HL-60/S4 treated with retinoic acid at 250 ng/mL for 4 days and 3 days (cell line): ENCODE data around the gene SELENOS.

Experiments used
- in situ Hi-C: fragments of 300-500 bp; cut with MboI; formaldehyde crosslinking; loops from 2 replicates; pipeline ENCODE4 v1.7.0; 2022; ENCODE audit warnings: low sequenced_read_pairs

The SELENOS gene

DNA sequence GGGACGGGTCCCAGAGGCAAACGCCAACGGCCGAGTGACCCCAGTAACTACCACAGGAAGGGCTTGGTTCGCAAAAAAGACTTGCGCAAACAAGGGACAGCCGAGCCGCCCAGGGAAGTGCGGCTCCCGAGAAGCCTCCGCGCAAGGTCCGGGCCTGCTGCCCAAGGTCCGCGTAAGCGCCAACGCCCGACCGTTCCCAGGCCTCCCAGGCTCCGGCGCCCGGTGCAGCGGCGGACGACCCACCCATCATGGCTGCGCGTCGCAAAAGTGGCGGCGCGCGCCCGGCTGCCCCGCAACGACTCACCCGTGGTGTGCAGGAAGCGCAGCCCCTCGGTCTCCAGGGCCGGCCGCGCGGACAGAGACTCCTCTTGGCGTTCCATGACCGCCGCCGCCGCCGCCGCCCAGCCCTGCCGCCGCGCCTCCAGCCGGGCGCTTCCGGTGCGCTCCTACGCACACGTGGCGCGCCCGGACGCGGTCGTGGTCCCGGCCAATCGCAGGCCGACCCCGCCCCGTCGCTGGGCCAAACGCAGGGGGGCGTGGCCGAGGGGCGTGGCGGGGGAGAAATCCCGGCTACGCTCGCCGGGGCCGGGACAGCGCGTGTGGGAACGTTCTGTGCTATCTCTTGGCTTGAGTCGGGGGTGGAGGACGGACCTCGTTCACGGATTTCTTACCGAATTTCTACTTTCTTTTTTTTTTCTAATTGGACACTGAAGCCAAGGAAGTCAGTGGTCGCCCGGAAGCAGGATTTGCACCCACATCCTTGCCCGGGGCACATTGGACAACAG, at the start of gene SELENOS:
Gene SELENOS (minus strand): TSS at position 448 of the 785 bp plus-strand sequence. CDS start 68 bp downstream, at position 380.
- in situ Hi-C loops, result no loop called here

- in situ Hi-C loops, result no loop called here
Observed at GRCh38 chr15:101326462-101327146, 49.3 kb upstream of the SELENOS start.

DNA sequence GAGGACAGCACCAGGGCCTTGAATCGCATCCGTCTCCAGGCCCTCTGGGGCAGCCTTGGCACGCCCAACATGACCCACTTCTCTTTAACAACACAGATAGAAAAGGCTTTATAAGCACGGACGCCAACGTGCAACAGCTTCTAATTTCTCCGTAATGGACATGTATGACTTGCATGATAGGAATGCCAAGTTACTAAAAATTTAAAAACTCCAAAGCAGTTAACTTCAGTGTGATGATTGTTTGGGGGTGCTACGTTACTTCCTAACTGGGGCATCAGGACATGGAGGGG, 48.7 kb upstream of the SELENOS start:
- in situ Hi-C loops, result no loop called here

- in situ Hi-C loops, result no loop called here
Observed at GRCh38 chr15:101325263-101326025, 48.2 kb upstream of the SELENOS start.

- in situ Hi-C loops, result no loop called here
Observed at GRCh38 chr15:101324524-101325177, 47.4 kb upstream of the SELENOS start.

DNA sequence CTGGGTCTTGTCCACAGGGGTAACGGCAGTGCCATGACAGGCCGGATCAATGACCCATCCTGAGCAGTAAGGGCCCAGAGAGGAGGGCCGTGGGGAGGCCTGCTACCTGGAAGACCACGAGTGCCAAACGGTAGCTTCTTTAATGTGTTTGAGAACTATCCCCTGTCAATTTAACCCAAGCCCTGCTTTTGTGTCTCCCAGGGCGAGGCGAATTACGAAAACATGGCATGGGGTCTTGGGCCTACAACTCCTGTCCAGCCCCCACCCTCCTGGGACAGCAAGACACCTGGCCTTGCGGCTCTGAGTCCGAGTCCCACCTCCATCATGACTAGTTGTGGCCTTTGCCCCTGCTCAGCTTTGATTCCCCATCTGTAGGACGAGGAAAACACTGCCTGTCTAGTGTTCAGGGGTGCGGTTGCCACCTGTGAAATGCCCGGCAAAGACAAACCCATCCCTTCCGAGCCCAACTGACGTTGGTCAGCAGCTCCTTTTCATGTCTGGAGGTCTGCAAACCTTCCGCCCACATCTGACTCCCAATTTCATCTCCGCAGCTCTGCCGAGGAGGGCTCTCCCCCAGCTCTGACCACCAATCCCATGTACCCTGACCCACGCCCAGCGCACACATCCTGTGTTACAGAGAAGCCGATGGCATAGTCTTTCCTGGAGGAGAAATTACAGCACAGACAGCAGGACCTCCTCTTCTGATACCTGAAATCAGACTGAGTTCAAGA, 46.7 kb upstream of the SELENOS start:
- in situ Hi-C loops, result no loop called here

DNA sequence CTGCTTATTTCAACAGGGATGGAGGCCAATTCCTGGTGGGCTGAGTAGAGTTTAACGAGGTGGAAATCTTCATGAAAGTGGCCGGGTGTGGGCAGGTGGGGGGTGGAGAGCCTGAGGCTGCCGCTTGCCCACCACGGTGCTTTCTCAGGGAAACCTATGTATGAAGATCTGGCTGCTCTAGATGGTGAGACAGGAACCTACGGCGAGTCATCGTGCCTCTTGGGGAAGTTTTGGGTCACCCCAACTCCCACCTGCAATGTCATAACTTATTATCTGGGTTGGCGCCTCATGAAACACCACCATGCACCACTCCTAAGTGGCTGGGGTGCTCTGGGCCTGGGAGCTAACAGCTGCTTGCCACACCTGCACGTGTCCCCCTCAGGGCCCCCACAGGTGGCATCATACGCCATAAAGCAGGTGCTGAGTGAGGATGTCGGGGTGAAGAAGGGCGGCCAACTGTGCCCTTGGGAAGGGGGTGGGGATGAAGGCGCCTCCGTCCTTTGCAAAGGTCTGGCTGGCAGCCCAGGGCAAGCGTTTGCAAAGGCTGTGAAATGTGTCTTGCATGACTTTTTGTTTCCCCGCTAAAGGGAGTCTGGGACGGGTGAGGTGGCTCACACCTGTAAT, 45.7 kb upstream of the SELENOS start:
- in situ Hi-C loops, result no loop called here

DNA sequence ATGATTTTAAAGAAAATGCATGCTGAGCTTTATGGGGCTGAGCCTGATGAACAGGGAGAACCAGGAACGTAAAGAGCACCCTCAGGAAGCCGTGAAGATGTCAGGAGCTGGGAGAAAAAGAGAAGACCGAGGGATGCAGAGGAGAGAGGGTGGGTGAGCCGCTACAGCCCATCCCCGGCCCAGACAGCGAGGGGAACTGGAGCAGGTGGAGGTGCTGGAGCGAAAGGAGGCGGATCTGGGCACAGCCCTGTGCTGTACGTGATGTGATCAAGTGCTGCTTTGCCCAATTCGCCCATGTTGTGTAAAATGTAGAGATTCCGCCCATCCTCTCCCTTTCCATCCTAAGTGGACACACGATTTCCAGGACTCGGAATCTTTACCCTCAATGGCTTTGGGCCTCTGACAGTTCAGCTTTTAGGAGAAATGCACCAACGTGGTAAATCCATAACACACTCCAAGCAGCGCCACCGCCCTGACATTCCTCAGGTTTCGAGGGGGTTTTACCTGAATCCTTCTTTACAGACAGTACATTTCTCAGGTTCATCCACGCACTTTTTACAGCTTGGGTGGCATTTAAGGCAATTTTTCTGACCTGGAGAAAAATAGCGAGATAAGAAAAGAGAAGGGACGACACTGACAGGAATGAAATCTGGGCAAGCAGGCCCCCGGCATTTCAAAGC, 44.9 kb upstream of the SELENOS start:
- in situ Hi-C loops, result no loop called here

DNA sequence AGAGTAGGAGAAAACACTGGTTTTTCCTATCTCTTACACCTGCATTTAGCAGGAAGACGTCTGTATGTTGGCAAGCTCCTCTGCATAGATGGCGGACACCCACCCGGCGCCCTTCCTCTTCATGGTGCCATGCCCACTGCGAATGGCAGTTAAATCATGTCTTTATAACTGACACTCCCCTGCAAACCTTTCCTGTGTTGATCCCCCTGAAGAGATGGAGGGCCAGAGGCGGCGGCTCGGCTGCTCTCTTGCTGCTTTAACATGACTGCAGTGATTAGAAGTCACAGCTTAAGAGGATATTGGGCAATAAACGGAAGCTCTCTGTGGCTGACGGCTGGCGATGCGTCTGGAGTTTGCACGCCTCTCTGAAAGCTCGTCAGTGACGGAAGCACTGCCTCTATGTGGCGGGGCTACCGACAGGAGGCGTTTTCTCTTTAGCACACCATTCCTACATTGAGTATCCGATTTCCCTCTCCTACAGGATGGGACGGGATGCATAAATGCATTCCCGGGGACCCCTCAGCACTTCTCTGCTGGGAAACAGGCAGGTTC, 43.3 kb upstream of the SELENOS start:
- in situ Hi-C loops, result no loop called here

DNA sequence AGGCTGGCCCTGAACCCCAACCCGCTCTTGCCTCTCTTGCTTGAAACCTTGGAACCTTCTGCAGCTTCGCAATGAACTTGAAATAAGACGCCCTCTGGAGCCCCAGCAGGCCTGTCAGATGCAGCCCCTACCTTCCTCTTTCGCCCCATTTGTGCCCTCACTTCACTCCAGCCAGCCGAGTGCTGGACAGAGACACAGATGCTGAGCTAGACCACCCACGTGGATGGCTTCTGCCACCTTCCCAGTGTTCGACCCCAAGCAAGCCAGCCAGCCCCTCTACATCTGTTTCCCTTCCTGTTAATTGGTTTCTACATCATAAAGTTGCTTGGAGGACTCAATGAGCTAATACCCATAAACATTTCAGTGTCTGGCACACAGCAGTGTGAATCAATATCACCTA, 41.6 kb upstream of the SELENOS start:
- in situ Hi-C loops, result no loop called here

DNA sequence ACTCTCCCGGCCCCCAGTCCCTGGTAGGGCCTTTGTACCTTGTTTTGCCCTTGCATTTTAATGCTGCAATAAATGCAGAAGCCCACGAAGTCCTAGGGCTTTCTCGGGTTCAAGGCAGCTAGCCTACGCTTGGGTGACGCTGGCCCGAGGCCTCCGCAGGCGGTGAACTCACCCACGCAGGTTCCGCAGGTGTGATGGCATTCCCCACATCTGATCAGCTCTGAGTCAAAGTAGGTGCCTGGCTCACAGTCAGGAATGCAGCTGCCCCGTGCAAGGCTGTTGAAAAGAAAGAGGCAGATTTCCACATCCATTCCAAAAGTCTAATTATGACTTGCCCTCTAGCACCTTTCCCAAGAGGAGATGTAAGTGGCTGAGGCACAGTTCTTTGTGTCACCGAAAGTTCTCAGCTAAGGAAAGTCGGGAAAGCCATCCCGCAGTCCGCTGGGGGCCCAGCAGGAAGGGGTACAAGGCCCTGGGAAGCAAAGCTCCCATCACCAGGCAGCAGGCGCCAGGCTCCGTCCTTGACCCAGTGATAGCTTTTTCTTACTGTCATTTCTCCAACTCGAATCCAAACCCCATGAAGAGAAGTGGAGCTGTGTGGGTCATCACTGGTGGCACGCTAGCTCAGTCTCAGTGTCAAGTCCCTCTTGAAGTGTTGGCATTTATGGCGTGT, 41.0 kb upstream of the SELENOS start:
- in situ Hi-C loops, result no loop called here

DNA sequence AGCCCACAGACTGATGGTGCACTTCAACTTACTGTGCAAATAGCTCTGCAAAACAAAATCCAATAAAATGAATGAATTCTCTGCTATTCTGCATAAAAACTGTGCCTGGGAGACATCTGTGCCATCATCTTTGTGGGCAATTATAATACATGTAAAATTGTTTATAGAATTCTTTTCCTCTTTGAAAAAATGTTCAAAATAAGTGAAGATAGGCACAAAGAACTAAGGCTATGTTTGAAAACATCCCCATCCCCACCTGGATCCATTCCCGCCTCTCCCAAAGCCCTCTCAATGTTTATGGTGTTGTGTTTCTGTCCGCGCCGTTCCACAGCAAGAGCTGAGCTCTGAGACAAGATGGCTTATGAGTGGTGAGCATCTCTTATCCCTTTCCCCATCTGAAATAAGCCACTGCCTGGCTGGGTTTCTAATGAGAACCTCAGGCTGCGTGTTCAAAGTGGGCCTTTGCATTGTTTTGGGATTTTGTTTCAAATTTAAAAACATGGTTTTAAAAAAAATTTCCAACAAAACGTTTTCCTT, 40.1 kb upstream of the SELENOS start:
- in situ Hi-C loops, result no loop called here

GRCh38 chr15:101316529-101316928, 39.2 kb upstream of the SELENOS start:
- in situ Hi-C loops, result no loop called here

GRCh38 chr15:101315736-101316135, 38.5 kb upstream of the SELENOS start:
- in situ Hi-C loops, result no loop called here

DNA sequence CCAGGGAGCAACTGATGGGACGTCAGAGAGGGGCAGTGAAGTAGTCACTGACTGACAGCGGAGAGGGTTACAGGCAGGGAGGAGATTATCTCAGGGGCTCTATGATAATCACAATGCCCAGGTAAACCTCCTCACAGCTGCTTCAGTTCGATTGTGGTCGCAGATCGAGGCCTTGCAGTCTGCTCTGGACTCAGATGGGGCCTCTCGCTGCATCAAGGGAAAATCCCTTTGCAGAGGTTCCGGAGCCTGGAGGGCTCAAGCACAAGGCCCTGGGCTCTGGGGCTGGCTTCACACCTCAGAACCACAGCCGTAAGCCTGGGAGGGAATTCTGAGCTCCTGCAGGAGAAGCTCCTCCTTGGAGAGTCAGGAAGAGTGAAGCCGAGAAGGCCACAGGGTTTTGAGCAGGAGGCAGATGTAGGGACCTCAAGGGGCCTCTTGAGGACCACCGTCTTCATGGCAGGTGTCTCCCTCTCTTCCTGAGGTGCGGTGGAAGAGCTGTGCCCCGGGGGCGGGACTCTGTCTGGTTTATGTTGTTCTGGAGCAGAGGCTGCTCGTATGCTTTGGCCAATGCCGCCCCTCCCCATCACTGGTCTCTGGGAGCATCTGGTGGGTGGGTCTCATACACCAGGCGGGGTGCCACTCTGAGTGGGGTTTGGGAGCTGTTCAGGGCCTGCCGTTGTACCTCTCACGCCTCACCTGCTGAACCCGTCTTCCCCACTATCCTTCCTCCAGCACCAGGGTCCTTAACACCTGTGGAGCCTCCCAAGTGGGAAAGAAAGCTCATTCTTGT, 37.2 kb upstream of the SELENOS start:
- in situ Hi-C loops, result no loop called here

- in situ Hi-C loops, result no loop called here
Observed at GRCh38 chr15:101313041-101313761, 35.9 kb upstream of the SELENOS start.

GRCh38 chr15:101310508-101310907, 33.2 kb upstream of the SELENOS start:
- in situ Hi-C loops, result no loop called here
